Small intestine (tissue), 7 donors: ENCODE data around the gene RLBP1. TPM values are rescaled to one million over a fixed set of nuclear protein-coding genes. Genes with fewer than 3 reads are reported as not detected.

Experiments used
- DNase-seq, 2 donors: peaks; one replicate each; pipeline versions ENCODE4 v3.0.0 to v3.0.0-alpha.2; 2013
- FAIRE-seq: peaks from 2 replicates; lab custom pipeline; 2012; peaks lifted over from hg19 to GRCh38; lab: Jason Lieb, UNC
- H3K27ac ChIP-seq, 3 donors: one replicate each; pipeline ENCODE4 v1.5.1; 2013; ENCODE audit warnings: low read length in 2 of 3, mild to moderate bottlenecking in 2 of 3, control low read depth in 1 of 3, inconsistent platforms in 1 of 3, low read depth in 1 of 3, moderate library complexity in 1 of 3
- H3K27me3 ChIP-seq, 3 donors: one replicate each; pipeline ENCODE4 v1.6.1; 2013; ENCODE audit warnings: low read length in 3 of 3, inconsistent platforms in 1 of 3; ENCODE audit not compliant: control insufficient read depth in 3 of 3, insufficient read depth in 3 of 3
- H3K36me3 ChIP-seq, 3 donors: one replicate each; pipeline ENCODE4 v1.6.1; 2013; ENCODE audit warnings: low read length in 3 of 3, inconsistent platforms in 1 of 3, low read depth in 1 of 3, mild to moderate bottlenecking in 1 of 3, moderate library complexity in 1 of 3; ENCODE audit not compliant: control insufficient read depth in 3 of 3, insufficient read depth in 2 of 3
- H3K4me1 ChIP-seq, 3 donors: one replicate each; pipeline ENCODE4 v1.6.1; 2013; ENCODE audit warnings: low read length in 2 of 3, inconsistent platforms in 1 of 3, low read depth in 1 of 3, mild to moderate bottlenecking in 1 of 3, moderate library complexity in 1 of 3; ENCODE audit not compliant: control insufficient read depth in 3 of 3, insufficient read depth in 2 of 3
- H3K4me3 ChIP-seq, 3 donors: one replicate each; pipeline ENCODE4 v1.5.1; 2013; ENCODE audit warnings: low read length in 3 of 3, control low read depth in 1 of 3, inconsistent platforms in 1 of 3, low read depth in 1 of 3, mild to moderate bottlenecking in 1 of 3, moderate library complexity in 1 of 3
- H3K9me3 ChIP-seq, 2 donors: one replicate each; pipeline ENCODE4 v1.6.1; 2013; ENCODE audit warnings: low read depth in 1 of 2, low read length in 1 of 2; ENCODE audit not compliant: control insufficient read depth in 2 of 2, insufficient read depth in 1 of 2
- WGBS, 3 donors: extraction: QIAGEN DNeasy Blood & Tissue Kit; methylation state at CpG; one replicate each; pipeline ENCODE4 v1.1.7; 2013; 5-methylcytosine and 5-hydroxymethylcytosine counted together
- polyA plus RNA-seq, 4 donors: library from polyadenylated mRNA; stranded (reverse) in 3 of 4; unstranded in 1 of 4; fragments of 200-250 nt in 3 of 4; fragments of 120-200 nt in 1 of 4; gene quantifications; one replicate each; pipeline versions ENCODE4 v1.2.1 to v1.2.3, GENCODE V29; 2013
- donor health status: healthy with polysubstance abuse.
- donor health status: control.
- donor health status: control.
- donor health status: Bipolar disorder and iron deficiency.
- donor health status: healthy.

The RLBP1 gene
- polyA plus RNA-seq, 4 donors, result 0.13 to 0.60 TPM; not detected in 2

GRCh38 chr15:89201465-89202005 is 19.8 kb downstream of the RLBP1 start:
- Histone ChIP-seq H3K36me3 (peaks cover 0 to 16% (median 13%) of the 10 kb centered on the region in 3 donors), H3K9me3 (no peaks in the 10 kb centered on the region), H3K27ac (no peak overlapping the region), H3K4me1 (no peaks in the 10 kb centered on the region), H3K4me3 (no peak overlapping the region), H3K27me3 (no peaks in the 10 kb centered on the region)
- no peak for FAIRE-seq
- WGBS, 3 donors, result 88 to 93% (median 92%) methylated on average over 20 of the region's 20 CpGs
- DNase-seq, result no peak

- no peak overlapping the region for H3K4me3 ChIP-seq
- 93 to 98% (median 96%) methylated on average over 12 of the region's 12 CpGs for WGBS, 3 donors
- DNase-seq, result no peak
- H3K27ac ChIP-seq, result no peak overlapping the region
- no peaks in the 10 kb centered on the region for H3K4me1 ChIP-seq
- no peaks in the 10 kb centered on the region for H3K27me3 ChIP-seq
- FAIRE-seq, result no peak
- peaks cover 4 to 26% (median 13%) of the 10 kb centered on the region in 3 donors for H3K36me3 ChIP-seq
- H3K9me3 ChIP-seq, result no peaks in the 10 kb centered on the region
Observed at GRCh38 chr15:89200182-89200581, 21.2 kb downstream of the RLBP1 start.

- FAIRE-seq (no peak), DNase-seq (no peak)
- 72 to 95% (median 88%) methylated on average over 6 of the region's 6 CpGs for WGBS, 3 donors
- H3K27ac ChIP-seq, result no peak overlapping the region
- no peak overlapping the region for H3K4me3 ChIP-seq
- H3K4me1 ChIP-seq, result no peaks in the 10 kb centered on the region
- H3K36me3 ChIP-seq, result peaks cover 6 to 30% (median 18%) of the 10 kb centered on the region in 3 donors
- H3K27me3 ChIP-seq, result no peaks in the 10 kb centered on the region
- no peaks in the 10 kb centered on the region for H3K9me3 ChIP-seq
Observed at GRCh38 chr15:89199746-89200145, 21.6 kb downstream of the RLBP1 start.

GRCh38 chr15:89198934-89199333 is 22.4 kb downstream of the RLBP1 start:
- H3K36me3 ChIP-seq, result peaks cover 8 to 38% (median 22%) of the 10 kb centered on the region in 3 donors
- H3K27ac ChIP-seq, result peak overlapping the region in 1 of 3 donors; percentile 21
- 89 to 97% (median 90%) methylated on average over 3 of the region's 3 CpGs for WGBS, 3 donors
- H3K4me3 ChIP-seq, result no peak overlapping the region
- DNase-seq (no peak), FAIRE-seq (no peak)
- no peaks in the 10 kb centered on the region for H3K4me1 ChIP-seq
- H3K27me3 ChIP-seq, result no peaks in the 10 kb centered on the region
- H3K9me3 ChIP-seq, result no peaks in the 10 kb centered on the region

- FAIRE-seq (no peak), DNase-seq (no peak)
- no peaks in the 10 kb centered on the region for H3K4me1 ChIP-seq
- WGBS, 3 donors, result 71 to 92% (median 87%) methylated on average over 2 of the region's 2 CpGs
- H3K4me3 ChIP-seq, result no peak overlapping the region
- H3K9me3 ChIP-seq, result no peaks in the 10 kb centered on the region
- H3K27me3 ChIP-seq, result no peaks in the 10 kb centered on the region
- peaks cover 11 to 46% (median 26%) of the 10 kb centered on the region in 3 donors for H3K36me3 ChIP-seq
- no peak overlapping the region for H3K27ac ChIP-seq
Observed at GRCh38 chr15:89198196-89198595, 23.2 kb downstream of the RLBP1 start.

- Histone ChIP-seq H3K36me3 (peaks cover 17 to 49% (median 29%) of the 10 kb centered on the region in 3 donors), H3K4me1 (no peaks in the 10 kb centered on the region), H3K4me3 (no peak overlapping the region), H3K27me3 (no peaks in the 10 kb centered on the region), H3K9me3 (no peaks in the 10 kb centered on the region), H3K27ac (no peak overlapping the region)
- WGBS, 3 donors, result 20 to 49% (median 42%) methylated on average over 4 of the region's 4 CpGs
- peak; percentile 18 to 34 for DNase-seq
- FAIRE-seq, result no peak
Observed at GRCh38 chr15:89197503-89197971, 23.8 kb downstream of the RLBP1 start.

- Histone ChIP-seq H3K4me1 (no peaks in the 10 kb centered on the region), H3K27me3 (no peaks in the 10 kb centered on the region), H3K4me3 (no peak overlapping the region), H3K27ac (no peak overlapping the region), H3K9me3 (no peaks in the 10 kb centered on the region), H3K36me3 (peaks cover 20 to 52% (median 29%) of the 10 kb centered on the region in 3 donors)
- 22 to 43% (median 29%) methylated on average over 7 of the region's 7 CpGs for WGBS, 3 donors
- DNase-seq (peak in 1 of 2 donors; percentile 32), FAIRE-seq (no peak)
Observed at GRCh38 chr15:89196994-89197393, 24.4 kb downstream of the RLBP1 start.

- H3K27ac ChIP-seq, result no peak overlapping the region
Observed at GRCh38 chr15:89196241-89196640, 25.1 kb downstream of the RLBP1 start.

GRCh38 chr15:89195836-89196235 is 25.5 kb downstream of the RLBP1 start:
- Histone ChIP-seq H3K27me3 (no peaks in the 10 kb centered on the region), H3K4me3 (no peak overlapping the region), H3K9me3 (no peaks in the 10 kb centered on the region), H3K4me1 (no peaks in the 10 kb centered on the region), H3K36me3 (peaks cover 22 to 53% (median 33%) of the 10 kb centered on the region in 3 donors), H3K27ac (no peak overlapping the region)
- no peak for DNase-seq
- WGBS, 3 donors, result 84 to 95% (median 84%) methylated on average over 8 of the region's 8 CpGs
- FAIRE-seq, result no peak

More at GRCh38 chr15:89196241-89196640, 25.1 kb downstream of the RLBP1 start:
- FAIRE-seq (no peak), DNase-seq (no peak)
- H3K36me3 ChIP-seq, result peaks cover 22 to 52% (median 29%) of the 10 kb centered on the region in 3 donors
- H3K4me1 ChIP-seq, result no peaks in the 10 kb centered on the region
- H3K27me3 ChIP-seq, result no peaks in the 10 kb centered on the region
- WGBS, 3 donors, result 78 to 86% (median 81%) methylated on average over 6 of the region's 6 CpGs
- no peak overlapping the region for H3K4me3 ChIP-seq
- no peaks in the 10 kb centered on the region for H3K9me3 ChIP-seq
